IMR-90 (cell line): ENCODE measurements around the gene NDRG4. TPM values are rescaled to one million over a fixed set of nuclear protein-coding genes. Genes with fewer than 3 reads are reported as not detected.
A peak's percentile ranks its signal among the peaks of the same experiment; 100 is the strongest.

Experiments used
- ATAC-seq: fragments of 200-7000 bp; cut with Tn5 transposase; 2 replicates; pipeline ENCODE4 v1.9.1; 2020; ENCODE audit warnings: low read depth, mild to moderate bottlenecking, moderate library complexity
- BruUV-seq: library from RNA; stranded (reverse); fragments of 400-500 nt; replicated peaks from 2 replicates; lab custom pipeline; 2021; lab: Mats Ljungman, UMichigan
- CTCF ChIA-PET: fragments of 300-600 bp; formaldehyde crosslinking; extraction: SDS; loops from one replicate; lab custom pipeline; 2021; ENCODE audit warnings: antibody characterized with exemption; lab: Yijun Ruan, JAX
- POLR2A ChIA-PET: fragments of 300-600 bp; sonication (Branson Sonifier 250); formaldehyde crosslinking; loops from one replicate; lab custom pipeline; 2022; ENCODE audit warnings: antibody characterized with exemption; ENCODE audit not compliant: unreplicated experiment; lab: Charles Lee
- DNase-seq: peaks from one replicate; pipeline ENCODE4 v3.0.0; 2013
- H2AFZ ChIP-seq: replicated peaks from 2 replicates; pipeline ENCODE3; 2013; ENCODE audit warnings: low read length, mild to moderate bottlenecking; ENCODE audit not compliant: poor library complexity
- H2AK5ac ChIP-seq: 2 replicates; pipeline ENCODE4 v1.6.1; 2013; ENCODE audit warnings: low read depth, low read length, inconsistent platforms
- H2AK9ac ChIP-seq: replicated peaks from 2 replicates; pipeline ENCODE3; 2013; ENCODE audit warnings: mild to moderate bottlenecking, low read depth, low read length, moderate library complexity; ENCODE audit not compliant: poor library complexity
- H2BK120ac ChIP-seq: 2 replicates; pipeline ENCODE4 v1.6.1; 2013; ENCODE audit warnings: low read depth, low read length, inconsistent platforms
- H2BK15ac ChIP-seq: 3 replicates; pipeline ENCODE4 v1.6.1; 2013; ENCODE audit warnings: low read depth, low read length, inconsistent platforms
- H2BK20ac ChIP-seq: 2 replicates; pipeline ENCODE4 v1.6.1; 2013; ENCODE audit warnings: low read depth, mild to moderate bottlenecking, inconsistent platforms, low read length, moderate library complexity
- H2BK5ac ChIP-seq: 2 replicates; pipeline ENCODE4 v1.6.1; 2013; ENCODE audit warnings: mild to moderate bottlenecking, low read depth, low read length, inconsistent platforms; ENCODE audit not compliant: poor library complexity, severe bottlenecking
- H3K14ac ChIP-seq: replicated peaks from 2 replicates; pipeline ENCODE4 v1.6.1; 2013; ENCODE audit warnings: low read depth, low read length, inconsistent platforms
- H3K18ac ChIP-seq: 2 replicates; pipeline ENCODE4 v1.6.1; 2013; ENCODE audit warnings: low read depth, low read length, control low read depth
- H3K23ac ChIP-seq: 2 replicates; pipeline ENCODE4 v1.6.1; 2013; ENCODE audit warnings: low read depth, low read length, inconsistent platforms
- H3K27ac ChIP-seq: 2 replicates; pipeline ENCODE4 v1.5.1; 2013; ENCODE audit warnings: mild to moderate bottlenecking, control low read depth, low read length; ENCODE audit not compliant: insufficient read depth
- H3K27me3 ChIP-seq: 2 replicates; pipeline ENCODE4 v1.6.1; 2013; ENCODE audit warnings: low read length; ENCODE audit not compliant: control insufficient read depth, insufficient read depth
- H3K36me3 ChIP-seq: 2 replicates; pipeline ENCODE4 v1.6.1; 2013; ENCODE audit warnings: low read length, mixed read lengths; ENCODE audit not compliant: control insufficient read depth, insufficient read depth
- H3K4ac ChIP-seq: 2 replicates; pipeline ENCODE4 v1.6.1; 2013; ENCODE audit warnings: low read depth, low read length, inconsistent platforms
- H3K4me1 ChIP-seq: 2 replicates; pipeline ENCODE4 v1.6.1; 2013; ENCODE audit warnings: low read length, mixed read lengths; ENCODE audit not compliant: control insufficient read depth, insufficient read depth
- H3K4me2 ChIP-seq: 2 replicates; pipeline ENCODE4 v1.6.1; 2013; ENCODE audit warnings: low read depth, mild to moderate bottlenecking, control low read depth, low read length, moderate library complexity
- H3K4me3 ChIP-seq: 2 replicates; pipeline ENCODE4 v1.5.1; 2013; ENCODE audit warnings: low read depth, mild to moderate bottlenecking, control low read depth, low read length, moderate library complexity; ENCODE audit not compliant: insufficient read depth
- H3K56ac ChIP-seq: 2 replicates; pipeline ENCODE4 v1.6.1; 2013; ENCODE audit warnings: low read length, inconsistent platforms; ENCODE audit not compliant: insufficient read depth; ENCODE audit errors: extremely low read depth
- H3K79me1 ChIP-seq, 2 experiments: 2 replicates each; pipeline ENCODE4 v1.6.1; 2013; ENCODE audit warnings: low read length in 2 of 2, inconsistent platforms in 1 of 2, low read depth in 1 of 2
- H3K9ac ChIP-seq: 2 replicates; pipeline ENCODE4 v1.6.1; 2013; ENCODE audit warnings: low read depth, low read length, control low read depth
- H3K9me1 ChIP-seq: 2 replicates; pipeline ENCODE4 v1.6.1; 2013; ENCODE audit warnings: low read length, inconsistent platforms; ENCODE audit not compliant: insufficient read depth
- H3K9me3 ChIP-seq: 2 replicates; pipeline ENCODE4 v1.6.1; 2013; ENCODE audit warnings: low read length; ENCODE audit not compliant: control insufficient read depth, insufficient read depth
- H4K20me1 ChIP-seq: 2 replicates; pipeline ENCODE4 v1.6.1; 2013; ENCODE audit warnings: low read length, inconsistent platforms; ENCODE audit not compliant: insufficient read depth
- H4K5ac ChIP-seq: 2 replicates; pipeline ENCODE4 v1.6.1; 2013; ENCODE audit warnings: mild to moderate bottlenecking, low read depth, low read length, control low read depth
- H4K8ac ChIP-seq, 2 experiments: 2 replicates each; pipeline ENCODE4 v1.6.1; 2013; ENCODE audit warnings: low read depth in 2 of 2, low read length in 2 of 2, control low read depth in 1 of 2, inconsistent platforms in 1 of 2
- H4K91ac ChIP-seq: 2 replicates; pipeline ENCODE4 v1.6.1; 2013; ENCODE audit warnings: low read depth, low read length, inconsistent platforms; ENCODE audit not compliant: insufficient read depth
- BHLHE40 ChIP-seq: fragments of 150-350 bp; IDR thresholded peaks from 2 replicates; pipeline ENCODE4 v1.6.1; 2016; ENCODE audit warnings: mild to moderate bottlenecking, low read depth, low read length
- CHD1 ChIP-seq: IDR thresholded peaks from 2 replicates; pipeline ENCODE4 v1.6.1; 2012; ENCODE audit warnings: low read depth, low read length, improper control_type of control experiment
- ELK1 ChIP-seq: fragments of 150-350 bp; IDR thresholded peaks from 2 replicates; pipeline ENCODE4 v1.6.1; 2016; ENCODE audit warnings: low read depth, mild to moderate bottlenecking, low read length, moderate library complexity, borderline replicate concordance
- FOS ChIP-seq: fragments of 150-350 bp; IDR thresholded peaks from 2 replicates; pipeline ENCODE4 v1.6.1; 2016; ENCODE audit warnings: low read depth, low read length
- MAFK ChIP-seq: IDR thresholded peaks from 2 replicates; pipeline ENCODE4 v1.6.1; 2012; ENCODE audit warnings: low read depth, low read length, improper control_type of control experiment
- NFE2L2 ChIP-seq: fragments of 150-350 bp; IDR thresholded peaks from 2 replicates; pipeline ENCODE4 v1.6.1; 2016; ENCODE audit warnings: low read depth, mild to moderate bottlenecking, low read length
- POLR2A ChIP-seq: IDR thresholded peaks from 2 replicates; pipeline ENCODE4 v1.6.1; 2012; ENCODE audit warnings: mild to moderate bottlenecking, low read depth, low read length
- RCOR1 ChIP-seq: IDR thresholded peaks from 2 replicates; pipeline ENCODE4 v1.6.1; 2012; ENCODE audit warnings: mild to moderate bottlenecking, low read length, improper control_type of control experiment; ENCODE audit not compliant: insufficient replicate concordance
- RFX5 ChIP-seq: IDR thresholded peaks from 2 replicates; pipeline ENCODE4 v1.8.0; 2012; ENCODE audit warnings: low read depth, mild to moderate bottlenecking, low read length, moderate library complexity
- SMC3 ChIP-seq: fragments of 150-350 bp; IDR thresholded peaks from 2 replicates; pipeline ENCODE4 v1.6.1; 2016; ENCODE audit warnings: low read depth, mild to moderate bottlenecking, antibody characterized with exemption, low read length, moderate library complexity
- WGBS, 2 experiments: methylation state at CpG; one replicate each; pipeline versions ENCODE4 v1.1.5 to v1.1.7; 2013; ENCODE audit warnings: missing lambda C conversion rate in 2 of 2; ENCODE audit not compliant: insufficient read length in 1 of 2; ENCODE audit errors: extremely low coverage in 2 of 2; 5-methylcytosine and 5-hydroxymethylcytosine counted together
- dilution Hi-C: fragments of 300-500 bp; cut with HindIII; formaldehyde crosslinking; loops from one replicate; pipeline ENCODE4 v1.14.3; 2018; ENCODE audit warnings: low sequenced_read_pairs; ENCODE audit not compliant: unreplicated experiment
- in situ Hi-C: fragments of 300-500 bp; cut with MboI; formaldehyde crosslinking; loops from 3 replicates; pipeline ENCODE4 v1.14.3; 2019; ENCODE audit warnings: low sequenced_read_pairs, inconsistent platforms, mixed read lengths
- intact Hi-C: fragments of 100-400 bp; cut with micrococcal nuclease; formaldehyde crosslinking; loops from 2 replicates; pipeline ENCODE4 v1.10.0; 2022
- polyA plus RNA-seq, 3 experiments: library from polyadenylated mRNA; depleted of rRNA; stranded (reverse); fragments of >200 nt; gene quantifications; 2 replicates each; pipeline ENCODE4 v1.2.3, GENCODE V29; 2012; ENCODE audit warnings: low replicate concordance in 1 of 3
- total RNA-seq: library from RNA; depleted of rRNA; stranded (reverse); fragments of >200 nt; gene quantifications from 2 replicates; pipeline ENCODE4 v1.2.3, GENCODE V29; 2012

The NDRG4 gene
- total and polyA plus RNA-seq, 2 of the 4 experiments (the other 2 are of a cell fraction): 10.9 to 23.5 TPM

- H4K5ac ChIP-seq: no peak overlapping the region
- TF ChIP-seq NFE2L2 (no peak), BHLHE40 (no peak), MAFK (no peak), CHD1 (no peak), SMC3 (no peak), RFX5 (no peak), RCOR1 (no peak), FOS (no peak), ELK1 (no peak), POLR2A (no peak)
- no peaks in the 10 kb centered on the region for H3K79me1 ChIP-seq
- H2AK9ac ChIP-seq: no peak overlapping the region
- H3K4me2 ChIP-seq: no peak overlapping the region
- no peaks in the 10 kb centered on the region for H3K9me3 ChIP-seq
- DNase-seq: no peak
- WGBS, 2 experiments: 50% methylated on average over 2 of the region's 20 CpGs; no CpG with 5 or more reads in 1 of the 2 experiments
- dilution Hi-C loops (no loop called here), intact Hi-C loops (no loop called here), in situ Hi-C loops (loop anchor here (5.0 kb wide), 1 partner anchor 162 kb away; no protein-coding TSS in a partner anchor)
- H3K56ac ChIP-seq: no peak overlapping the region
- H3K4me1 ChIP-seq: peaks cover 7% of the 10 kb centered on the region; the same call in 1 of the 2 replicates
- H4K8ac ChIP-seq: no peak overlapping the region
- BruUV-seq: no TSS peak
- H2BK15ac ChIP-seq: no peak overlapping the region
- H4K91ac ChIP-seq: no peak overlapping the region
- ChIA-PET CTCF (no interaction called here), POLR2A (no interaction called here)
- no peaks in the 10 kb centered on the region for H3K36me3 ChIP-seq
- H3K14ac ChIP-seq: no peak overlapping the region
- peaks cover 10% of the 10 kb centered on the region for H3K27me3 ChIP-seq
- no peak overlapping the region for H3K23ac ChIP-seq
- H3K27ac ChIP-seq: no peak overlapping the region
- no peak overlapping the region for H3K9ac ChIP-seq
- ATAC-seq: no peak
- no peak overlapping the region for H2BK5ac ChIP-seq
- no peak overlapping the region for H2BK120ac ChIP-seq
- H2AK5ac ChIP-seq: no peak overlapping the region
- no peak overlapping the region for H3K4me3 ChIP-seq
- H2BK20ac ChIP-seq: no peak overlapping the region
- H3K4ac ChIP-seq: no peak overlapping the region
- H3K18ac ChIP-seq: no peak overlapping the region
- peak overlapping the region; percentile 23 for H2AFZ ChIP-seq
- no peaks in the 10 kb centered on the region; the same call in 1 of the 2 replicates for H3K9me1 ChIP-seq
- no peaks in the 10 kb centered on the region for H4K20me1 ChIP-seq
Measured at GRCh38 chr16:58493756-58494431, 6.0 kb upstream of the NDRG4 start.
